K562 (cell line): ENCODE measurements around the gene MRI1. TPM values are rescaled to one million over a fixed set of nuclear protein-coding genes. Genes with fewer than 3 reads are reported as not detected.

Experiments
- DACH1 ChIP-seq: fragments of 450-650 bp; IDR thresholded peaks from 2 replicates; pipeline ENCODE4 v1.6.1; 2018; ENCODE audit not compliant: partially characterized antibody
- ELF2 ChIP-seq: fragments of 250-450 bp; sonication (Bioruptor Pico); IDR thresholded peaks from 2 replicates; pipeline ENCODE4 v1.5.0; 2021; ENCODE audit warnings: mild to moderate bottlenecking
- ESRRA ChIP-seq: fragments of 450-650 bp; IDR thresholded peaks from 2 replicates; pipeline ENCODE4 v1.6.1; 2014; ENCODE audit warnings: low read depth, mild to moderate bottlenecking, moderate library complexity, borderline replicate concordance
- ETV6 ChIP-seq, 3 experiments: fragments of 150-350 bp in 1 of 3; sonication (generic) in 1 of 3; formaldehyde crosslinking in 1 of 3; IDR thresholded peaks; 2 replicates each; pipeline versions ENCODE4 v1.6.1 to v1.8.0; 2014 to 2022; ENCODE audit warnings: borderline replicate concordance in 2 of 3, low read depth in 2 of 3, antibody characterized with exemption in 1 of 3, low read length in 1 of 3, mild to moderate bottlenecking in 1 of 3, missing genetic modification reagents in 1 of 3
- FOS ChIP-seq: IDR thresholded peaks from 3 replicates; pipeline ENCODE4 v1.6.1; 2011; ENCODE audit not compliant: insufficient read length; ENCODE audit errors: extremely low read depth
- FUS ChIP-seq: fragments of 200-400 bp; formaldehyde crosslinking; optimal IDR thresholded peaks from 2 replicates; pipeline ENCODE3; 2017; ENCODE audit warnings: low read depth, low read length
- HDAC2 ChIP-seq: fragments of 450-650 bp; IDR thresholded peaks from 2 replicates; pipeline ENCODE4 v1.6.1; 2016; ENCODE audit warnings: mild to moderate bottlenecking
- MCM2 ChIP-seq: fragments of 450-650 bp; IDR thresholded peaks from 2 replicates; pipeline ENCODE4 v1.6.1; 2017; ENCODE audit warnings: low read depth, mild to moderate bottlenecking
- PURB ChIP-seq: sonication (generic); formaldehyde crosslinking; IDR thresholded peaks from 2 replicates; pipeline ENCODE4 v1.9.0; 2021; ENCODE audit warnings: low read depth, mild to moderate bottlenecking, missing genetic modification reagents
- RBBP5 ChIP-seq: fragments of 200-600 bp; sonication (generic); IDR thresholded peaks from 2 replicates; pipeline ENCODE4 v1.6.1; 2012; ENCODE audit warnings: borderline replicate concordance, mild to moderate bottlenecking, low read length, control low read depth, inconsistent platforms; ENCODE audit not compliant: insufficient read depth, poor library complexity, severe bottlenecking
- SNIP1 ChIP-seq: fragments of 450-650 bp; IDR thresholded peaks from 2 replicates; pipeline ENCODE4 v1.7.1; 2017; ENCODE audit warnings: low read depth, mild to moderate bottlenecking
- TAF1 ChIP-seq: IDR thresholded peaks from 2 replicates; pipeline ENCODE4 v1.6.1; 2011; ENCODE audit warnings: mild to moderate bottlenecking, low read length, moderate library complexity; ENCODE audit not compliant: insufficient read depth, control insufficient read depth, severe bottlenecking; ENCODE audit errors: extremely low read depth
- TSC22D4 ChIP-seq: fragments of 450-650 bp; IDR thresholded peaks from 2 replicates; pipeline ENCODE4 v1.6.1; 2016; ENCODE audit warnings: missing genetic modification characterization, missing biosample characterization, control low read depth
- ZFX ChIP-seq: sonication (generic); formaldehyde crosslinking; IDR thresholded peaks from 2 replicates; pipeline ENCODE4 v1.8.0; 2022; ENCODE audit warnings: mild to moderate bottlenecking, missing genetic modification reagents, moderate library complexity
- ZNF124 ChIP-seq: sonication (generic); formaldehyde crosslinking; IDR thresholded peaks from 2 replicates; pipeline ENCODE4 v1.8.1; 2022; ENCODE audit warnings: missing genetic modification reagents
- ZNF23 ChIP-seq: fragments of 250-450 bp; sonication (Bioruptor Pico); IDR thresholded peaks from 2 replicates; pipeline ENCODE4 v1.4.0; 2020; ENCODE audit warnings: mild to moderate bottlenecking
- ZNF551 ChIP-seq: fragments of 250-450 bp; sonication (Bioruptor Pico); IDR thresholded peaks from 2 replicates; pipeline ENCODE4 v1.5.0; 2021; ENCODE audit warnings: mild to moderate bottlenecking, moderate library complexity
- ZNF644 ChIP-seq: fragments of 200-800 bp; sonication (Bioruptor generic); IDR thresholded peaks from 2 replicates; pipeline ENCODE4 v1.6.1; 2016; ENCODE audit warnings: low read depth, missing genetic modification characterization, missing compliant biosample characterization
- polyA plus RNA-seq, 8 experiments: library from polyadenylated mRNA; depleted of rRNA in 4 of 8; stranded (reverse) in 5 of 8; unstranded in 3 of 8; fragments of >200 nt; fragmentation: Nextera tagmentation in 2 of 8; fragmentation: Illumina TruSeq in 1 of 8; extraction: Ambion mirVana in 2 of 8; extraction: Trizol in 1 of 8; gene quantifications; 2 replicates each; pipeline versions ENCODE4 v1.2.1 to v1.2.3, GENCODE V29; 2011 to 2014; ENCODE audit warnings: inconsistent platforms in 1 of 8, missing spikeins in 1 of 8
- total RNA-seq, 7 experiments: library from RNA; depleted of rRNA in 6 of 7; stranded (reverse); fragments of >200 nt in 6 of 7; fragmentation: Illumina TruSeq in 2 of 7; extraction: Trizol in 2 of 7; gene quantifications; 2 replicates each; pipeline versions ENCODE4 v1.2.1 to v1.2.3, GENCODE V29; 2011 to 2021; ENCODE audit warnings: low replicate concordance in 1 of 7
- TF ChIP-seq, protein P1 (sequence below): fragments of 250-450 bp; sonication (Bioruptor Pico); IDR thresholded peaks from 2 replicates; pipeline ENCODE4 v1.8.0; 2022; ENCODE audit warnings: inconsistent platforms
- TF ChIP-seq, protein P2 (sequence below): conservative IDR thresholded peaks from 2 replicates; pipeline ENCODE4 v1.6.1; 2011; ENCODE audit warnings: low read depth, mild to moderate bottlenecking, low read length; ENCODE audit not compliant: control insufficient read depth
- TF ChIP-seq, protein P3 (sequence below), 2 experiments: fragments of 450-650 bp; conservative IDR thresholded peaks; 2 replicates each; pipeline ENCODE4 v1.6.1; 2017; ENCODE audit warnings: mild to moderate bottlenecking in 2 of 2, moderate library complexity in 2 of 2
- TF ChIP-seq, protein P4 (sequence below): sonication (generic); formaldehyde crosslinking; IDR thresholded peaks from 2 replicates; pipeline ENCODE4 v1.9.0; 2022; ENCODE audit warnings: mild to moderate bottlenecking, missing genetic modification reagents
- TF ChIP-seq, protein P5 (sequence below): fragments of 450-650 bp; formaldehyde crosslinking; conservative IDR thresholded peaks from 2 replicates; pipeline ENCODE4 v1.4.0; 2022; ENCODE audit warnings: mild to moderate bottlenecking, missing genetic modification characterization

The MRI1 gene
- total and polyA plus RNA-seq, 9 of the 15 experiments (the other 6 are each of a cell fraction or from before 2014, with no cell fraction given) = 5.5 to 57.4 (median 28.2) TPM

DNA sequence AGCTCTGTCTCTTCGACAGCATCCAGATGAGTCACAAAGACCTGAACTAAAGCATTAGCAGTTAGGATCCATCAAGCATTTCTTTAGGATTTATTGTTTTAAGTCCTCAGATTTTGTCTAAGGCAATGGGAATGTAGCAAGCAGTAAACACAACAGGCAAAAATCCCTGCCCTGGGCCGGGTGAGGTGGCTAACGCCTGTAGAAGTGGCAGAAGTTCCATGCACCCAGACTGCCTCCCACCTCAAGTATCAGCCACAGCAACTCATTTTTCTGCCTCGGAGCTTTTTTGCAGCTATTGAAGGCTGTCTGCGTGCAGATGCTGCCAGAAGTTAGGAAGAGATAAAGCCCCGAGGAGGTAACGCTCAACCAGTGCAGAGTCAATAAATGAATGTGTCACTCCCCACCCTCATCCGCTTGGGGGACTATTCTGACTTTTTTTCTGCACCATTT is 47.1 kb upstream of the MRI1 start (continued):
- TF ChIP-seq, protein P1, sequence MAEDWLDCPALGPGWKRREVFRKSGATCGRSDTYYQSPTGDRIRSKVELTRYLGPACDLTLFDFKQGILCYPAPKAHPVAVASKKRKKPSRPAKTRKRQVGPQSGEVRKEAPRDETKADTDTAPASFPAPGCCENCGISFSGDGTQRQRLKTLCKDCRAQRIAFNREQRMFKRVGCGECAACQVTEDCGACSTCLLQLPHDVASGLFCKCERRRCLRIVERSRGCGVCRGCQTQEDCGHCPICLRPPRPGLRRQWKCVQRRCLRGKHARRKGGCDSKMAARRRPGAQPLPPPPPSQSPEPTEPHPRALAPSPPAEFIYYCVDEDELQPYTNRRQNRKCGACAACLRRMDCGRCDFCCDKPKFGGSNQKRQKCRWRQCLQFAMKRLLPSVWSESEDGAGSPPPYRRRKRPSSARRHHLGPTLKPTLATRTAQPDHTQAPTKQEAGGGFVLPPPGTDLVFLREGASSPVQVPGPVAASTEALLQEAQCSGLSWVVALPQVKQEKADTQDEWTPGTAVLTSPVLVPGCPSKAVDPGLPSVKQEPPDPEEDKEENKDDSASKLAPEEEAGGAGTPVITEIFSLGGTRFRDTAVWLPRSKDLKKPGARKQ (CRISPR knock-in tag) = no peak
- no peak; a peak in 1 of 4 replicates for TF ChIP-seq ETV6 (IDR thresholded peaks at IDR 0.05; ENCODE audit: borderline replicate concordance in 1 of 2, low read depth in 2 of 2, low read length in 1 of 2)
- no peak for TF ChIP-seq ETV6 (CRISPR knock-in tag; IDR thresholded peaks at IDR 0.05; ENCODE audit: borderline replicate concordance)
- TF ChIP-seq MCM2 = no peak
- no peak for TF ChIP-seq ELF2 (CRISPR knock-in tag)
- no peak for TF ChIP-seq FOS
- TF ChIP-seq ZNF23 = no peak
- TF ChIP-seq, protein P2, sequence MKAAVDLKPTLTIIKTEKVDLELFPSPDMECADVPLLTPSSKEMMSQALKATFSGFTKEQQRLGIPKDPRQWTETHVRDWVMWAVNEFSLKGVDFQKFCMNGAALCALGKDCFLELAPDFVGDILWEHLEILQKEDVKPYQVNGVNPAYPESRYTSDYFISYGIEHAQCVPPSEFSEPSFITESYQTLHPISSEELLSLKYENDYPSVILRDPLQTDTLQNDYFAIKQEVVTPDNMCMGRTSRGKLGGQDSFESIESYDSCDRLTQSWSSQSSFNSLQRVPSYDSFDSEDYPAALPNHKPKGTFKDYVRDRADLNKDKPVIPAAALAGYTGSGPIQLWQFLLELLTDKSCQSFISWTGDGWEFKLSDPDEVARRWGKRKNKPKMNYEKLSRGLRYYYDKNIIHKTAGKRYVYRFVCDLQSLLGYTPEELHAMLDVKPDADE = no peak
- no peak for TF ChIP-seq ESRRA
- TF ChIP-seq RBBP5 = no peak
- TF ChIP-seq ZFX (CRISPR knock-in tag) = no peak
- no peak for TF ChIP-seq TSC22D4 (tag)
- no peak for TF ChIP-seq FUS
- TF ChIP-seq, protein P3, sequence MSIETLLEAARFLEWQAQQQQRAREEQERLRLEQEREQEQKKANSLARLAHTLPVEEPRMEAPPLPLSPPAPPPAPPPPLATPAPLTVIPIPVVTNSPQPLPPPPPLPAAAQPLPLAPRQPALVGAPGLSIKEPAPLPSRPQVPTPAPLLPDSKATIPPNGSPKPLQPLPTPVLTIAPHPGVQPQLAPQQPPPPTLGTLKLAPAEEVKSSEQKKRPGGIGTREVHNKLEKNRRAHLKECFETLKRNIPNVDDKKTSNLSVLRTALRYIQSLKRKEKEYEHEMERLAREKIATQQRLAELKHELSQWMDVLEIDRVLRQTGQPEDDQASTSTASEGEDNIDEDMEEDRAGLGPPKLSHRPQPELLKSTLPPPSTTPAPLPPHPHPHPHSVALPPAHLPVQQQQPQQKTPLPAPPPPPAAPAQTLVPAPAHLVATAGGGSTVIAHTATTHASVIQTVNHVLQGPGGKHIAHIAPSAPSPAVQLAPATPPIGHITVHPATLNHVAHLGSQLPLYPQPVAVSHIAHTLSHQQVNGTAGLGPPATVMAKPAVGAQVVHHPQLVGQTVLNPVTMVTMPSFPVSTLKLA (conservative IDR thresholded peaks at IDR 0.05) = peak in 1 of 2 experiments; percentile 59; a peak in 2 of 4 replicates
- TF ChIP-seq, protein P4, sequence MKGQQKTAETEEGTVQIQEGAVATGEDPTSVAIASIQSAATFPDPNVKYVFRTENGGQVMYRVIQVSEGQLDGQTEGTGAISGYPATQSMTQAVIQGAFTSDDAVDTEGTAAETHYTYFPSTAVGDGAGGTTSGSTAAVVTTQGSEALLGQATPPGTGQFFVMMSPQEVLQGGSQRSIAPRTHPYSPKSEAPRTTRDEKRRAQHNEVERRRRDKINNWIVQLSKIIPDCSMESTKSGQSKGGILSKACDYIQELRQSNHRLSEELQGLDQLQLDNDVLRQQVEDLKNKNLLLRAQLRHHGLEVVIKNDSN (CRISPR knock-in tag) = no peak
- no peak for TF ChIP-seq ZNF551 (CRISPR knock-in tag)
- no peak for TF ChIP-seq PURB
- TF ChIP-seq, protein P5, sequence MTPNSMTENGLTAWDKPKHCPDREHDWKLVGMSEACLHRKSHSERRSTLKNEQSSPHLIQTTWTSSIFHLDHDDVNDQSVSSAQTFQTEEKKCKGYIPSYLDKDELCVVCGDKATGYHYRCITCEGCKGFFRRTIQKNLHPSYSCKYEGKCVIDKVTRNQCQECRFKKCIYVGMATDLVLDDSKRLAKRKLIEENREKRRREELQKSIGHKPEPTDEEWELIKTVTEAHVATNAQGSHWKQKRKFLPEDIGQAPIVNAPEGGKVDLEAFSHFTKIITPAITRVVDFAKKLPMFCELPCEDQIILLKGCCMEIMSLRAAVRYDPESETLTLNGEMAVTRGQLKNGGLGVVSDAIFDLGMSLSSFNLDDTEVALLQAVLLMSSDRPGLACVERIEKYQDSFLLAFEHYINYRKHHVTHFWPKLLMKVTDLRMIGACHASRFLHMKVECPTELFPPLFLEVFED (CRISPR knock-in tag) = no peak
- no peak for TF ChIP-seq ZNF124 (CRISPR knock-in tag)
- TF ChIP-seq DACH1 = no peak
- TF ChIP-seq SNIP1 = no peak
- no peak for TF ChIP-seq ZNF644
- TF ChIP-seq HDAC2 = peak; percentile 91
- TF ChIP-seq TAF1 = no peak
